ENCODE data around the gene NKAIN1. TPM values are rescaled to one million over a fixed set of nuclear protein-coding genes. Genes with fewer than 3 reads are reported as not detected.

The NKAIN1 gene
- total and polyA plus RNA-seq, 10 donors = 0.08 TPM; not detected in 9

- H3K36me3 ChIP-seq = no peaks in the 10 kb centered on the region
- no peak overlapping the region for H3K4me3 ChIP-seq
- no peak for DNase-seq
- no peak for TF ChIP-seq CTCF (IDR thresholded peaks at IDR 0.05 in 8 of 11, conservative IDR thresholded peaks at IDR 0.05 in 3 of 11)
- no peak for TF ChIP-seq POLR2A (IDR thresholded peaks at IDR 0.05)
- TF ChIP-seq POLR2AphosphoS5 (IDR thresholded peaks at IDR 0.05) = no peak
- H3K4me1 ChIP-seq = no peaks in the 10 kb centered on the region
- intact Hi-C loops (cut with DNase I; ENCODE audit: low total_unique reads) = no loop called here
- H3K27ac ChIP-seq = no peak overlapping the region
- no peaks in the 10 kb centered on the region for H3K9me3 ChIP-seq
- H3K27me3 ChIP-seq (replicated peaks in 1 of 7) = peaks cover 0 to 23% (median 0%) of the 10 kb centered on the region in 7 donors
These were observed 10.7 kb downstream of the NKAIN1 start for GRCh38 chr1:31228986-31229385.

GRCh38 chr1:31227891-31228568 is 11.7 kb downstream of the NKAIN1 start:
- no peak for DNase-seq
- Histone ChIP-seq H3K27ac (no peak overlapping the region), H3K36me3 (no peaks in the 10 kb centered on the region), H3K9me3 (no peaks in the 10 kb centered on the region), H3K4me1 (no peaks in the 10 kb centered on the region), H3K27me3 (replicated peaks in 1 of 7) (peaks cover 0 to 21% (median 0%) of the 10 kb centered on the region in 7 donors), H3K4me3 (no peak overlapping the region)
- intact Hi-C loops (cut with DNase I; ENCODE audit: low total_unique reads) = no loop called here
- TF ChIP-seq POLR2A (IDR thresholded peaks at IDR 0.05) (no peak), CTCF (IDR thresholded peaks at IDR 0.05 in 8 of 11, conservative IDR thresholded peaks at IDR 0.05 in 3 of 11) (no peak), POLR2AphosphoS5 (IDR thresholded peaks at IDR 0.05) (no peak)
- WGBS, 5 donors = 72 to 85% (median 83%) methylated on average over 4 to 5 of the region's 5 CpGs

GRCh38 chr1:31224068-31224467 is 15.6 kb downstream of the NKAIN1 start:
- TF ChIP-seq POLR2AphosphoS5 (IDR thresholded peaks at IDR 0.05) (no peak), POLR2A (IDR thresholded peaks at IDR 0.05) (no peak)

GRCh38 chr1:31222176-31222575 is 17.5 kb downstream of the NKAIN1 start:
- Histone ChIP-seq H3K36me3 (no peaks in the 10 kb centered on the region), H3K4me3 (no peak overlapping the region), H3K4me1 (no peaks in the 10 kb centered on the region), H3K9me3 (no peaks in the 10 kb centered on the region), H3K27ac (no peak overlapping the region), H3K27me3 (replicated peaks in 1 of 7) (peaks cover 0 to 21% (median 0%) of the 10 kb centered on the region in 7 donors)
- no peak for DNase-seq
- TF ChIP-seq POLR2AphosphoS5 (IDR thresholded peaks at IDR 0.05) (no peak), CTCF (IDR thresholded peaks at IDR 0.05 in 8 of 11, conservative IDR thresholded peaks at IDR 0.05 in 3 of 11) (no peak), POLR2A (IDR thresholded peaks at IDR 0.05) (no peak)
- intact Hi-C loops (cut with DNase I; ENCODE audit: low total_unique reads) = no loop called here
- WGBS, 5 donors = 57 to 76% (median 66%) methylated on average over 2 to 3 of the region's 3 CpGs

More at GRCh38 chr1:31224068-31224467, 15.6 kb downstream of the NKAIN1 start:
- H3K36me3 ChIP-seq = no peaks in the 10 kb centered on the region
- H3K4me1 ChIP-seq = no peaks in the 10 kb centered on the region
- WGBS, 5 donors = 59 to 73% (median 64%) methylated on average over 9 of the region's 9 CpGs
- H3K27ac ChIP-seq = no peak overlapping the region
- no peak for DNase-seq
- H3K27me3 ChIP-seq (replicated peaks in 1 of 7) = peaks cover 0 to 21% (median 0%) of the 10 kb centered on the region in 7 donors
- intact Hi-C loops (cut with DNase I; ENCODE audit: low total_unique reads) = no loop called here
- no peaks in the 10 kb centered on the region for H3K9me3 ChIP-seq
- H3K4me3 ChIP-seq = no peak overlapping the region
